IMR-90 (cell line): ENCODE measurements around the gene CEP78.

Experiments used
- CEBPB ChIP-seq: IDR thresholded peaks from 2 replicates; pipeline ENCODE4 v1.6.1; 2012; ENCODE audit warnings: low read depth, low read length, improper control_type of control experiment
- CHD1 ChIP-seq: IDR thresholded peaks from 2 replicates; pipeline ENCODE4 v1.6.1; 2012; ENCODE audit warnings: low read depth, low read length, improper control_type of control experiment
- MAFK ChIP-seq: IDR thresholded peaks from 2 replicates; pipeline ENCODE4 v1.6.1; 2012; ENCODE audit warnings: low read depth, low read length, improper control_type of control experiment
- MAZ ChIP-seq: IDR thresholded peaks from 2 replicates; pipeline ENCODE4 v1.6.1; 2012; ENCODE audit warnings: low read depth, mild to moderate bottlenecking, low read length, improper control_type of control experiment, moderate library complexity, borderline replicate concordance
- MXI1 ChIP-seq: IDR thresholded peaks from 2 replicates; pipeline ENCODE4 v1.6.1; 2012; ENCODE audit warnings: low read depth, mild to moderate bottlenecking, low read length, moderate library complexity, borderline replicate concordance
- NFE2L2 ChIP-seq: fragments of 150-350 bp; IDR thresholded peaks from 2 replicates; pipeline ENCODE4 v1.6.1; 2016; ENCODE audit warnings: low read depth, mild to moderate bottlenecking, low read length
- POLR2A ChIP-seq: IDR thresholded peaks from 2 replicates; pipeline ENCODE4 v1.6.1; 2012; ENCODE audit warnings: mild to moderate bottlenecking, low read depth, low read length
- RAD21 ChIP-seq: IDR thresholded peaks from 2 replicates; pipeline ENCODE4 v1.6.1; 2012; ENCODE audit warnings: low read length, improper control_type of control experiment
- RCOR1 ChIP-seq: IDR thresholded peaks from 2 replicates; pipeline ENCODE4 v1.6.1; 2012; ENCODE audit warnings: mild to moderate bottlenecking, low read length, improper control_type of control experiment; ENCODE audit not compliant: insufficient replicate concordance
- RFX5 ChIP-seq: IDR thresholded peaks from 2 replicates; pipeline ENCODE4 v1.8.0; 2012; ENCODE audit warnings: low read depth, mild to moderate bottlenecking, low read length, moderate library complexity
- SMC3 ChIP-seq: fragments of 150-350 bp; IDR thresholded peaks from 2 replicates; pipeline ENCODE4 v1.6.1; 2016; ENCODE audit warnings: low read depth, mild to moderate bottlenecking, antibody characterized with exemption, low read length, moderate library complexity
- TF ChIP-seq, protein P1 (sequence below): conservative IDR thresholded peaks from 2 replicates; pipeline ENCODE4 v1.5.1; 2012; ENCODE audit warnings: mild to moderate bottlenecking, low read depth, low read length, improper control_type of control experiment
- TF ChIP-seq, protein P2 (sequence below): fragments of 150-350 bp; IDR thresholded peaks from 2 replicates; pipeline ENCODE4 v1.6.1; 2016; ENCODE audit warnings: low read depth, mild to moderate bottlenecking, low read length, moderate library complexity, borderline replicate concordance
- TF ChIP-seq, protein P3 (sequence below): fragments of 150-350 bp; IDR thresholded peaks from 2 replicates; pipeline ENCODE4 v1.6.1; 2017; ENCODE audit warnings: mild to moderate bottlenecking, antibody characterized with exemption, low read length, low read depth

DNA sequence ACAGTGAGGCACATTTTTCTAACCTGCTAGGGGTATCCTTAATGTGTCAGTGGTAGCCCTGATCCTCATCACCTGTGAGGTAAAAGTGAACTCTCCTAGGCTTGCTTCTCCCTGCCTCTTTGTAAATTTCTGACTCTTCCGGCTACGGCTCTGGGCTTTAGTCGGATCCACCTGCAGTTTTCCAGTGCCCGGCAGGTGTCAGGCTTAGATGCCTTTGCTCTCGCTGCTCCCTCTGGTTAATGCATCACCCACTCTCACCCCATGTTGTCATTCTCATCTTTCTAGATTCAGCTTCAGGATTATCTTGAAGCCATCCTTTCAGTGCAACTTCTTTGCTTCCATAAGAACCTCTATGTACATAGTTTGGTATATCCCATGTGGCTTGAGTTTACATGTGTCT, 3.6 kb downstream of the CEP78 start:
- TF ChIP-seq, protein P1, sequence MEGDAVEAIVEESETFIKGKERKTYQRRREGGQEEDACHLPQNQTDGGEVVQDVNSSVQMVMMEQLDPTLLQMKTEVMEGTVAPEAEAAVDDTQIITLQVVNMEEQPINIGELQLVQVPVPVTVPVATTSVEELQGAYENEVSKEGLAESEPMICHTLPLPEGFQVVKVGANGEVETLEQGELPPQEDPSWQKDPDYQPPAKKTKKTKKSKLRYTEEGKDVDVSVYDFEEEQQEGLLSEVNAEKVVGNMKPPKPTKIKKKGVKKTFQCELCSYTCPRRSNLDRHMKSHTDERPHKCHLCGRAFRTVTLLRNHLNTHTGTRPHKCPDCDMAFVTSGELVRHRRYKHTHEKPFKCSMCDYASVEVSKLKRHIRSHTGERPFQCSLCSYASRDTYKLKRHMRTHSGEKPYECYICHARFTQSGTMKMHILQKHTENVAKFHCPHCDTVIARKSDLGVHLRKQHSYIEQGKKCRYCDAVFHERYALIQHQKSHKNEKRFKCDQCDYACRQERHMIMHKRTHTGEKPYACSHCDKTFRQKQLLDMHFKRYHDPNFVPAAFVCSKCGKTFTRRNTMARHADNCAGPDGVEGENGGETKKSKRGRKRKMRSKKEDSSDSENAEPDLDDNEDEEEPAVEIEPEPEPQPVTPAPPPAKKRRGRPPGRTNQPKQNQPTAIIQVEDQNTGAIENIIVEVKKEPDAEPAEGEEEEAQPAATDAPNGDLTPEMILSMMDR, result peak; percentile 22; the same call in 1 of the 2 replicates
- TF ChIP-seq RFX5 (no peak), POLR2A (no peak), RAD21 (no peak), CHD1 (no peak), MAFK (no peak), SMC3 (no peak), MAZ (no peak), CEBPB (no peak), RCOR1 (no peak), MXI1 (no peak), NFE2L2 (no peak)
- TF ChIP-seq, protein P2, sequence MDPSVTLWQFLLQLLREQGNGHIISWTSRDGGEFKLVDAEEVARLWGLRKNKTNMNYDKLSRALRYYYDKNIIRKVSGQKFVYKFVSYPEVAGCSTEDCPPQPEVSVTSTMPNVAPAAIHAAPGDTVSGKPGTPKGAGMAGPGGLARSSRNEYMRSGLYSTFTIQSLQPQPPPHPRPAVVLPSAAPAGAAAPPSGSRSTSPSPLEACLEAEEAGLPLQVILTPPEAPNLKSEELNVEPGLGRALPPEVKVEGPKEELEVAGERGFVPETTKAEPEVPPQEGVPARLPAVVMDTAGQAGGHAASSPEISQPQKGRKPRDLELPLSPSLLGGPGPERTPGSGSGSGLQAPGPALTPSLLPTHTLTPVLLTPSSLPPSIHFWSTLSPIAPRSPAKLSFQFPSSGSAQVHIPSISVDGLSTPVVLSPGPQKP, result no peak
- TF ChIP-seq, protein P3, sequence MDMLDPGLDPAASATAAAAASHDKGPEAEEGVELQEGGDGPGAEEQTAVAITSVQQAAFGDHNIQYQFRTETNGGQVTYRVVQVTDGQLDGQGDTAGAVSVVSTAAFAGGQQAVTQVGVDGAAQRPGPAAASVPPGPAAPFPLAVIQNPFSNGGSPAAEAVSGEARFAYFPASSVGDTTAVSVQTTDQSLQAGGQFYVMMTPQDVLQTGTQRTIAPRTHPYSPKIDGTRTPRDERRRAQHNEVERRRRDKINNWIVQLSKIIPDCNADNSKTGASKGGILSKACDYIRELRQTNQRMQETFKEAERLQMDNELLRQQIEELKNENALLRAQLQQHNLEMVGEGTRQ, result no peak
